ENCODE data around the gene SOX6. TPM values are rescaled to one million over a fixed set of nuclear protein-coding genes. Genes with fewer than 3 reads are reported as not detected.

The SOX6 gene
- polyA plus RNA-seq, 1 experiment: 6.0 TPM

- ChIA-PET CTCF (no interaction called here), POLR2A (no interaction called here)
- H3K9me3 ChIP-seq (ENCODE audit: control insufficient read depth, insufficient read depth, low read length): no peaks in the 10 kb centered on the region
- H3K4me3 ChIP-seq (ENCODE audit: low read depth, low read length): no peak overlapping the region
- H3K27me3 ChIP-seq (ENCODE audit: control insufficient read depth, insufficient read depth, low read length): no peaks in the 10 kb centered on the region
- DNase-seq (ENCODE audit: low read depth, low spot score): no peak
- no peak for TF ChIP-seq CTCF (IDR thresholded peaks at IDR 0.05; ENCODE audit: low read depth, low read length)
- no peak overlapping the region for H3K27ac ChIP-seq (ENCODE audit: low read depth, low read length)
Measured at GRCh38 chr11:16352707-16353106, 3.6 kb downstream of the SOX6 start.

DNA sequence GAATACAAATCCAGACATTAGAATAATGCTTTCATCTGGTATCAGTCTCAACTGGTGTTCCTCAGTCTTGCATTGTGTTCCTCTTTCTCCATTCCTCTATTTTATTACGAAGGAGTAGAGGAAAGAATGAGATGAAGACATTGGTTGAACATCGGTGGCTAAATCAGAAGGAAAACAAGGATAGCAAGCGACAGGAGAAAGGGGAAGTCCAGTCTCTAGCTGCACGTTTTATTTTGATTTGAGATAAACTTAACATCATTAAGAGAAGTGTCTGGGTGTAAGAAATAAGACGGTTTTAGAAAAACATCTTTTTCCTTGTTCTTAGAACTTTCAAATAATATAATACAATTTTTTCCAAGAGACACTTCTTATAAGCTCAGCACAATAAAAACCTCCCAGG lies 6.2 kb downstream of the SOX6 start:
- CTCF ChIA-PET: interaction anchor here (0.6 kb wide), 1 partner anchor 893 kb away, joined by 3 read pairs; no protein-coding TSS in a partner anchor
- POLR2A ChIA-PET: no interaction called here
- no peak for TF ChIP-seq CTCF (IDR thresholded peaks at IDR 0.05; ENCODE audit: low read depth, low read length)
- DNase-seq (ENCODE audit: low read depth, low spot score): no peak
- Histone ChIP-seq H3K4me3 (ENCODE audit: low read depth, low read length) (no peak overlapping the region), H3K9me3 (ENCODE audit: control insufficient read depth, insufficient read depth, low read length) (no peaks in the 10 kb centered on the region), H3K27ac (ENCODE audit: low read depth, low read length) (no peak overlapping the region), H3K27me3 (ENCODE audit: control insufficient read depth, insufficient read depth, low read length) (no peaks in the 10 kb centered on the region)

- CTCF ChIA-PET: interaction anchor here (0.6 to 1.5 kb wide), 2 partner anchors 266 to 526 kb away, joined by 3 read pairs; no protein-coding TSS in a partner anchor
- no peak overlapping the region for H3K27ac ChIP-seq (ENCODE audit: low read depth, low read length)
- no peaks in the 10 kb centered on the region for H3K27me3 ChIP-seq (ENCODE audit: control insufficient read depth, insufficient read depth, low read length)
- H3K4me3 ChIP-seq (ENCODE audit: low read depth, low read length): no peak overlapping the region
- POLR2A ChIA-PET: no interaction called here
- TF ChIP-seq CTCF (IDR thresholded peaks at IDR 0.05; ENCODE audit: low read depth, low read length): no peak
- no peak for DNase-seq (ENCODE audit: low read depth, low spot score)
- H3K9me3 ChIP-seq (ENCODE audit: control insufficient read depth, insufficient read depth, low read length): no peaks in the 10 kb centered on the region
Measured at GRCh38 chr11:16347928-16348685, 8.2 kb downstream of the SOX6 start.

DNA sequence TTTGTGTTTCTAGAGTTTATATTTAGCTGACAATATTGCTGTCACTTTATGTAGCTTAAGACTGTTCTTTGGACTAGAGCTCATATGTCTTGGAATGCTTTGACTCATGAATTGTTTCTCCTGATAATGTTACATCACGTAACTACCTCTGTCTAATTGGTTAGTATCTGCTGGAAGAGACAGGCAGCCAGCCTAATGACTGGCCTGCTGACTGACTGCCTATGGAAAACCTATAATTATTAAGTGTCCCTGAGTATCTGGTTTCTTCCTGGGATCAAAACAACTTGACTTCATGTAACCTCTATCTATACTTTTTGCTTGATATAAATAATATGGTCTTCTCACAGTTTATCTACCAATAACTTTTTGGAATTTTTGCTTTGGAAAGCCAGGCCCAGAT lies 9.4 kb downstream of the SOX6 start:
- no peak for TF ChIP-seq CTCF (IDR thresholded peaks at IDR 0.05; ENCODE audit: low read depth, low read length)
- POLR2A ChIA-PET: no interaction called here
- Histone ChIP-seq H3K4me3 (ENCODE audit: low read depth, low read length) (no peak overlapping the region), H3K9me3 (ENCODE audit: control insufficient read depth, insufficient read depth, low read length) (no peaks in the 10 kb centered on the region), H3K27ac (ENCODE audit: low read depth, low read length) (no peak overlapping the region), H3K27me3 (ENCODE audit: control insufficient read depth, insufficient read depth, low read length) (no peaks in the 10 kb centered on the region)
- no peak for DNase-seq (ENCODE audit: low read depth, low spot score)
- CTCF ChIA-PET: interaction anchor here (0.5 to 1.5 kb wide), 3 partner anchors 247 to 267 kb away, joined by 3 to 5 read pairs (median 5); no protein-coding TSS in a partner anchor

- no peak overlapping the region for H3K27ac ChIP-seq (ENCODE audit: low read depth, low read length)
- TF ChIP-seq CTCF (IDR thresholded peaks at IDR 0.05; ENCODE audit: low read depth, low read length): no peak
- no peak overlapping the region for H3K4me3 ChIP-seq (ENCODE audit: low read depth, low read length)
- DNase-seq (ENCODE audit: low read depth, low spot score): no peak
- no peaks in the 10 kb centered on the region for H3K27me3 ChIP-seq (ENCODE audit: control insufficient read depth, insufficient read depth, low read length)
- no peaks in the 10 kb centered on the region for H3K9me3 ChIP-seq (ENCODE audit: control insufficient read depth, insufficient read depth, low read length)
- ChIA-PET CTCF (no interaction called here), POLR2A (no interaction called here)
Measured at GRCh38 chr11:16341853-16342252, 14.5 kb downstream of the SOX6 start.

All from AG04450 (cell line).